GM21825 (cell line): Measurements from ENCODE around the gene LGR4.
A peak's percentile ranks its signal among the peaks of the same experiment; 100 is the strongest.
"Not testable (repeated sequence)": the region's sequence is repeated elsewhere in the genome, so short reads cannot be mapped to it uniquely, and the experiment has no call there.

Experiments used
- ATAC-seq: cut with Tn5 transposase; IDR thresholded peaks from one replicate; pipeline ENCODE4 v1.9.1; 2021; ENCODE audit warnings: mild to moderate bottlenecking, moderate library complexity; ENCODE audit not compliant: unreplicated experiment

Gene LGR4, protein sequence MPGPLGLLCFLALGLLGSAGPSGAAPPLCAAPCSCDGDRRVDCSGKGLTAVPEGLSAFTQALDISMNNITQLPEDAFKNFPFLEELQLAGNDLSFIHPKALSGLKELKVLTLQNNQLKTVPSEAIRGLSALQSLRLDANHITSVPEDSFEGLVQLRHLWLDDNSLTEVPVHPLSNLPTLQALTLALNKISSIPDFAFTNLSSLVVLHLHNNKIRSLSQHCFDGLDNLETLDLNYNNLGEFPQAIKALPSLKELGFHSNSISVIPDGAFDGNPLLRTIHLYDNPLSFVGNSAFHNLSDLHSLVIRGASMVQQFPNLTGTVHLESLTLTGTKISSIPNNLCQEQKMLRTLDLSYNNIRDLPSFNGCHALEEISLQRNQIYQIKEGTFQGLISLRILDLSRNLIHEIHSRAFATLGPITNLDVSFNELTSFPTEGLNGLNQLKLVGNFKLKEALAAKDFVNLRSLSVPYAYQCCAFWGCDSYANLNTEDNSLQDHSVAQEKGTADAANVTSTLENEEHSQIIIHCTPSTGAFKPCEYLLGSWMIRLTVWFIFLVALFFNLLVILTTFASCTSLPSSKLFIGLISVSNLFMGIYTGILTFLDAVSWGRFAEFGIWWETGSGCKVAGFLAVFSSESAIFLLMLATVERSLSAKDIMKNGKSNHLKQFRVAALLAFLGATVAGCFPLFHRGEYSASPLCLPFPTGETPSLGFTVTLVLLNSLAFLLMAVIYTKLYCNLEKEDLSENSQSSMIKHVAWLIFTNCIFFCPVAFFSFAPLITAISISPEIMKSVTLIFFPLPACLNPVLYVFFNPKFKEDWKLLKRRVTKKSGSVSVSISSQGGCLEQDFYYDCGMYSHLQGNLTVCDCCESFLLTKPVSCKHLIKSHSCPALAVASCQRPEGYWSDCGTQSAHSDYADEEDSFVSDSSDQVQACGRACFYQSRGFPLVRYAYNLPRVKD

GRCh38 chr11:27472398-27473016 lies at the start of gene LGR4:
LGR4 (minus strand) TSS chr11:27472790; CDS start chr11:27472302, 488 bp downstream.
- ATAC-seq: peak; percentile 90

DNA sequence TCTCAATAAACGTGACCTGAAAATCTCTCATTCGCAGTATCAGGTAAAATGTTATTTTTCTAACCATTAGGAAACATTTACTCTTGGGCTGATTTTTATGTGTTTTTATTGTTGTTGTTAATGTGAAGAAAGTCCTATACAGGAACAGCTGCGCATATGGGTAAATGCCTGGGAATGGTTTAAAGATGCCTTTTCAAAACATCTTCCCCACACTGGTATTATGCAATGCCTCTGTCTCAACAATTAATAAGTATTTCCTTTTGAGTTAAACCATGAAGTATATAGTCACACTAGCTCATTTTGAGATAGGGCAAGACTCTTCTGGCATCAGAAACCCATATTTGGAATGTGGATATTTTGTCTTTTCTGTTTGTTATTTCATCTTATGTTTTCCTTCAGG lies 47.6 kb upstream of the LGR4 start:
- no peak for ATAC-seq

GRCh38 chr11:27518518-27518917 lies 45.9 kb upstream of the LGR4 start:
- ATAC-seq: no peak

DNA sequence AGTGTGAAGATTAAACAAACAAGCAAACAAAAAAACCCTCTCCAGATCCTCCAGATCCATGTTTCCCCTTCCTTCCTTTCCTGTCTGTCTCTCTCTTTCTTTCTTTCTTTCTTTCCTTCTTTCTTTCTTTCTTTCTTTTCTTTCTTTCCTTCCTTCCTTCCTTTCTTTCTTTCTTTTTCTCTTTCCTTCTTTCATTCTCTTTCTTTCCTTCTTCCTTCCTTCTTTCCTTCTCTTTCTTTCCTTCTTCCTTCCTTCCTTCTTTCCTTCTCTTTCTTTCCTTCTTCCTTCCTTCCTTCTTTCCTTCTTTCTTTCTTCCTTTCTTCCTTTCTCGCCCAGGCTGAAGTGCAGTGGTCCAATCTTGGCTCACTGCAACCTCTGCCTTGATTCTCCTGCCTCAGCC lies 44.9 kb upstream of the LGR4 start:
- ATAC-seq: not testable (repeated sequence)

GRCh38 chr11:27514558-27514957 lies 42.0 kb upstream of the LGR4 start:
- ATAC-seq: no peak

GRCh38 chr11:27514076-27514475 lies 41.5 kb upstream of the LGR4 start:
- no peak for ATAC-seq

- ATAC-seq: no peak
Observed at GRCh38 chr11:27513389-27513788, 40.8 kb upstream of the LGR4 start.

GRCh38 chr11:27512238-27512637 lies 39.6 kb upstream of the LGR4 start:
- no peak for ATAC-seq

DNA sequence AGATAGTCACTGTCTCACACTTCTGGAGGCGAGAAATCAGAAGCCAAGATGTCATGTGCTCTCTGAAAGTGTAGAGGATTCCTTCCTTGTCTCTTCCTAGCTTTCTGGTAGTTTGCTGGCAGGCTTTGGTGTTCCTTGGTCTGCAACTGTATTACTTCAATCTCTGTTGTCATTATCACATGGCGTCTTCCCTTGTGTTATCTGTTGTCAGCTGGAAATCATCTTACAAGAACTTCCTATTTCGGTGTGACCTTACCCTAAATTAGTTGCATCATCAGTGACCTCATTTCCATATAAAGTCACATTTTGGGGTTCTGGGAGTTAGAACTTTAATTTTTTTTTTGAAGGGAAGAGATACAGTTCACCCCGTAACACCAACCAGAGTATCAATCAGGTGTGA lies 37.3 kb upstream of the LGR4 start:
- ATAC-seq: no peak

DNA sequence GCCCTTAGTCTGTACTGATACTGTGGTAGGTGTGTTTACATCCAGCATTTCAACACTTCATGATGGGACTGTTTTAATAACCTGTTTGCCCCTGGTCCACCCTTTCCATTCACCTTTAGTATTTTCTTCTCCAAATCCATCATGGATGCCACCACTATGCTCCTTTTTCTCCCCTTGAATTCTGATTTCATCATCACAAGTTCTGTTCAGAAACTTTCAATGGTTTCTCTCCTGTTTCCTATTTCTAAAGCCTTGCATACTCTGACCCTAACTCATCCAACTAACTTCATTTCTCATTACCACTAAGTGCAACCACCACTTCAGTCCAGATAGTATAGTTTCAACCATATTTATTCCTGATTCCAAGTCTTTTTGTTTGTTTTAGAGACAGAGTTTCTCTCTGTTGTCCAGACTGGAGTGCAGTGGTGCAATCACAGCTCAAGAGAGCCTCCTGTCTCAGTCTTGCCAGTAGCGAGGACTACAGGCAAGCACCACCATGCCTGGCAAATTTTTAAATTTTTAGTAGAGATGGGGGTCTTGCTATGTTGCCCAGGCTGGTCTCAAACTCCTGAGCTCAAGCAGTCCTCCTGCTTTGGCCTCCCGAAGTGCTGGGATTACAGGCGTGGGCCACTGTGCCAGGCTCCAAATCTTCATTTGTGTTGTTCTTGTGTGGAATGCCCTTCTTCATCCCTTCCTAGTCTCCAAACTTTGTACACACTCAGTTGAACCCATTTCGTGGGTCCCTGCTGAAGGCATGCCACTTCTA lies 35.1 kb upstream of the LGR4 start:
- ATAC-seq: no peak

GRCh38 chr11:27506200-27507182 lies 33.9 kb upstream of the LGR4 start, which contains the start of gene LIN7C:
LIN7C (minus strand) TSS chr11:27506769; CDS start chr11:27506752, 17 bp downstream.
- peak; percentile 97 for ATAC-seq

- ATAC-seq: peak; percentile 2
Observed at GRCh38 chr11:27505781-27506180, 33.2 kb upstream of the LGR4 start.

GRCh38 chr11:27504205-27504604 lies 31.6 kb upstream of the LGR4 start:
- no peak for ATAC-seq

DNA sequence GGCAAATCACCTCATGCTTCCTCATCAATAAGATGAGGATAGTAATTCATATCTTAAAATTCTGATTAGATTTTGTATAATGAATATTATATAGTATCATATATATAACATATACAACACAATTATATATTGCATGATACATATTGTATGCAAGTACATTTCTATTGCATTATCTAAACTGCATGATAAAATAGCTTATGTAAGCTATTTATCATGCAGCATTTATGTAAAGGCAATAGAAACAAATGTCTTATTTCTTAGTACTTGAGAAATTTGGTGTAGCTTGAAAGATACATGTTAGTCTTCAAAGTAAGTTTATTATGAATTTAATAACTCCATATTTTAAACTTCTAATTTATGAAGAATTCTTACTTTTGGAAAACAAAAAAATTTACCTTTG lies 28.5 kb upstream of the LGR4 start:
- no peak for ATAC-seq

GRCh38 chr11:27497911-27498310 lies 25.3 kb upstream of the LGR4 start:
- ATAC-seq: no peak

DNA sequence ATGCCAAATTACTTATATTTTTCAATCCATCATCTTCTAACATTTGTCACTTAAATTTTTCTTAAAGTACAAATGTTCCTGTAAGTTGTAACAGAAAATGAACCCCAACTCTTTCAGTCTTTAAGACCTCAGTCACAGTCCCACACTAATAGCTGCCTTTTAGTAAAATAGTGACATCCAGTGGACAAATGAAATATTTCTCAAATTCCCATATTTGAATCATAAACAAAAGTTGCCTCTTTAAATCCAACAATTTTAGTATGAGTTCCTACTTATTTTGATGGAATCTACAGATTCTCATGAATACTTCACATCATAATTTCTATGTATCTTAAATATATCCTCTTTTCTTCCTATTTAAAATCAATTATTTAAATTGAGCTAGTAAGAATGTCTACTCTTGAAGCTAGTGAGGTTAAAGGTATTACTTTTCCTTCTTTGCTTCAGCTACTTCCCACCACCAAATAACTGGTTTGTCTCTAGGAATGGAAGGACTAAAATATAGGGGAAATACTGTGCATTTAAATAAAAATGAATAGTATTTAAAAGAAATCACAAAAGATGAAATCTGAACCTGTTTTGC lies 24.8 kb upstream of the LGR4 start:
- ATAC-seq: peak; percentile 71

- ATAC-seq: no peak
Observed at GRCh38 chr11:27496461-27496860, 23.9 kb upstream of the LGR4 start.

DNA sequence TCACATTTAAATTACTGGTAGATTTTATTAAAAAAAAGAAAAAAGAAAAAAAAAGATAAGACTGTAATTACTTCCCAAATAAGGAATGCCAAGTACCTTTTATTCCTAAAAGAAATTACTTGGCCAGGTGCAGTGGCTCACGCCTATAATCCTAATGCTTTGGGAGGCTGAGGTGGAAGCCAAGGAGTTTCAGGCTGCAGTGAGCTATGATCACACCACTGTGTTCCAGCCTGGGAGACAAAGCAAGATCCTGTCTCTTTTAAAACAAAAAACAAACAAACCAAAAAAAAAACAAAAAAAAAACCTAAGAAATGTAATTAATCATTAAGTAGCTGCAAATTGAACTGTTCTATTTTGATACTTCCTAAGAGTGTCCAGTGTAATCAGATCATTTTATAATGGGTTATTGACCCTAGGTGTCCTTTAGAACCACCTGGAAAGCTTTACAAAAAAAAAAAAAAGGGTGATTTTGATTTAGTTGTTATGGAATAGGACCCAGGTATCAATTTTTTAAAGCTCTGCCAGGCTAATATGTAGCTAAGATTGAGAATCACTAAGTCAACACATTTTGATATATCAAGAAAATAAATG lies 23.2 kb upstream of the LGR4 start:
- no peak for ATAC-seq

- no peak for ATAC-seq
Observed at GRCh38 chr11:27489092-27489491, 16.5 kb upstream of the LGR4 start.
